LNCAP (cell line): ENCODE results near the gene C11orf68.

Experiments used
- TF ChIP-seq, protein P1 (sequence below): fragments of 450-650 bp; IDR thresholded peaks from 2 replicates; pipeline ENCODE4 v1.5.1; 2017; ENCODE audit warnings: mild to moderate bottlenecking

C11orf68 gene

DNA sequence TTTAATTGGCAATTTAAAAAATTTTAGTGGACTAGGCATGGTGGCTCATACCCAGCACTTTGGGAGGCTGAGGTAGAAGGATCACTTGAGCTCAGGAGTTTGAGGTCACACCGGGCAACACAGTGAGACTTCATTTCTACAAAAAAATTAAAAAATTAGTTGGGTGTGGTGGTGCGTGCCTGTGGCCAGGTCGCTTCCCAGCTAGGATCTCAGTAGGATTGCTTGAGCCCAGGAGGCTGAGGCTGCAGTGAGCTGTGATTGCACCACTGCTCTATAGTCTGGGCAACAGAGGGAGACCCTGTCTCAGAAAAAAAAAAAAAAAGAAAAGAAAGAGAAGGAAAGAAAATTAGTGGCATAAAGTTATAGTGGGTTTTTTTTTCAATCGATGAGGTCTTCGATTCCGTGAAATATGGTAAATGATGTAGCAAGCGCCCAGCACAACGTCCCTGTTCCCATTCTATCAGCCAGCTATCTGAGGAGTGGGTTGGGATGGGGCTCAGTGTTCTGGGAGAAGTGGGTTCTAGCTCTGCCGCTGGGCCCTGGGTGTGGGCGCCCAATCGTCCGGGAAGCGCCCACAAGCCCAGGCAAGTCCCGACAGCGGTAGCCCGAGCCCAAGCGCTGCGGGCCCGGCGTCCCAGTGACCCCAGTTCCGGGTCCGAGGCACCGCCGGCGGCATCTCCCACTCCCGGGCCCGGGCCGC lies 20.1 kb downstream of the C11orf68 start:
- TF ChIP-seq, protein P1, sequence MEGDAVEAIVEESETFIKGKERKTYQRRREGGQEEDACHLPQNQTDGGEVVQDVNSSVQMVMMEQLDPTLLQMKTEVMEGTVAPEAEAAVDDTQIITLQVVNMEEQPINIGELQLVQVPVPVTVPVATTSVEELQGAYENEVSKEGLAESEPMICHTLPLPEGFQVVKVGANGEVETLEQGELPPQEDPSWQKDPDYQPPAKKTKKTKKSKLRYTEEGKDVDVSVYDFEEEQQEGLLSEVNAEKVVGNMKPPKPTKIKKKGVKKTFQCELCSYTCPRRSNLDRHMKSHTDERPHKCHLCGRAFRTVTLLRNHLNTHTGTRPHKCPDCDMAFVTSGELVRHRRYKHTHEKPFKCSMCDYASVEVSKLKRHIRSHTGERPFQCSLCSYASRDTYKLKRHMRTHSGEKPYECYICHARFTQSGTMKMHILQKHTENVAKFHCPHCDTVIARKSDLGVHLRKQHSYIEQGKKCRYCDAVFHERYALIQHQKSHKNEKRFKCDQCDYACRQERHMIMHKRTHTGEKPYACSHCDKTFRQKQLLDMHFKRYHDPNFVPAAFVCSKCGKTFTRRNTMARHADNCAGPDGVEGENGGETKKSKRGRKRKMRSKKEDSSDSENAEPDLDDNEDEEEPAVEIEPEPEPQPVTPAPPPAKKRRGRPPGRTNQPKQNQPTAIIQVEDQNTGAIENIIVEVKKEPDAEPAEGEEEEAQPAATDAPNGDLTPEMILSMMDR: no peak

DNA sequence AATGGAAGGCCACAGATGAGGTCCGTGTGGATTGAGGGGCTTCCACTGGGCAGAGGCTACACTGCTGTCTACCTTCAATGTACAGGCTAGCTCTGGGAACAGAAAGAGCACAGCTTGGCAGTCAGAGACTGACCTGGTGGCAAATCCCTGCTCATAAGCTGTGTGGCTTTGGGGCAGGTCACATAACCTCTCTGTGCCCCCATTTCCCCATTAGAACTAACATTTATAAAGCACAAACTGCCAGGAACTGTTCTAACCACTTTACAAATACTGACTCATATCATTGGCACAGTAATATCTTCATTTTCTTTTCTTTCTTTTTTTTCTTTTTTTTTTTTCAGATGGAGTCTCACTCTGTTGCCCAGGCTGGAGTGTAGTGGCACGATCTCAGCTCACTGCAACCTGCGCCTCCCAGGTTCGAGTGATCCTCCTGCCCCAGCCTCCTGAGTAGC lies 21.8 kb downstream of the C11orf68 start:
- TF ChIP-seq, protein P1: no peak

DNA sequence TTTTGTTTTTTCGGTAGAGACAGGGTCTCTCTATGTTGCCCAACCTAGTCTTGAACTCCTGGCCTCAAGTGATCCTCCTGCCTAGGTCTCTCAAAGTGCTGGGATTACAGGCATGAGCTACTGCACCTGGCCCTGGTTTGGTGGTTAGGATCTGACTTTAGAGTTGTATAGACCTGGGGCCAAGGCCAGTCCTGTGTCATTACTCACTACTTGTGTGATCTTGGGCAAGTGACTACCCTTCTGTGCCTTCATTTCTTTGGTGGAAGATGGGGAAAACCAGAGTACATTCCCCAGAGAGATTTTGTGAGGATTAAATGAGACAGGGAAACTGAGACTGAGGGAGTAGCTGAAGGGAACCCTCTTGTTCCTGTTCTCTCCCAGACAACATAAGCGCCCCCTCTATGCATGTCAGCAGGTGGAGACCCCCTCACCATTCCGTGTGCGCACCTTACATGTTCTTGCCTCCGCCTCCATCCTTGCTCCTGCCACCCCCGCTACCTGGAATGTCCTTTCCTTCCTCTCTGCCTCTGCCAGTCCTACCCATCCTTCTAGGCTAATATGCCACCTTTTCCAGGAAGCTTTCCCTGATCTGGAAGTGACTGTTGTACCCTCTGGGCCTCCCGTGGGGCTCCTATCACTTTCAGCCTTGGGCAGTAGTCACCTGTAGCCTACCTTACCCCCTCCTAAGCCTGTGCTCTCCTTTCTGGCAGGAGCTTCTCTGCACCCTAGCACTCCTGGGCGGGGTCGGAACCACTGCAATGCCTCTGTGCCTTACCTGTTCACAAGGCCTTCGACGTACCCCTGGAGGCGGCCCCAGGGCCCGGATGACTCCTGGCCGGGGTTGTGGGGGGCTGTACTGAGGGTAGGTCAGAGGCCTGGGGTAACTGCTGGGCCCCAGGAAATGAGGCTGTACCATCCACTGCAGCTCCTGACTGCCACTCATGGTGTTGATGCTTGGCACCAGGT lies 22.5 kb downstream of the C11orf68 start:
- TF ChIP-seq, protein P1: no peak

DNA sequence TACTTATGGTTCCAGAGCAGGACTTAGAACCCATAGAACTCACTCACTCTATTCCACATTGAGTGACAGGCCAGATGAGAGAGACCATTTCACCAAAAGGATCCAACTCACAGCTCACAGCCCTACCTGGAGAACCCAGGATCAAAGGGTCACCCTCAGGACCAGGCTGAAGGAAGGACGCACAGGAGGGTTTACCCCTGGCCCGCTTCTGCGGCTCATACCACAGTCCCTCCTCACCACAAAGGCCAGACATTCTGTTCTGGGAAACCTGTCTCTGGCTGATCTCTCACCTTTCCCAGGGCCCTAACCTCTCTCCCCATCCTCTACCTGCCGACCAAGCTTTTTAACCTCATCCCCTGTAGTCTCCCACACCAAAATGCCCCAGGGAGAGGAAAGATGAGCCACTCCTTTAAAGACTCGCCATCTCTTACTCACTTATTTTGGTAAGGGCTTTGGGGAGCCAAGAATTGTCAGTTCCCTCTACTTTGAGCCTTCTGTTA lies 23.3 kb downstream of the C11orf68 start:
- TF ChIP-seq, protein P1: no peak

DNA sequence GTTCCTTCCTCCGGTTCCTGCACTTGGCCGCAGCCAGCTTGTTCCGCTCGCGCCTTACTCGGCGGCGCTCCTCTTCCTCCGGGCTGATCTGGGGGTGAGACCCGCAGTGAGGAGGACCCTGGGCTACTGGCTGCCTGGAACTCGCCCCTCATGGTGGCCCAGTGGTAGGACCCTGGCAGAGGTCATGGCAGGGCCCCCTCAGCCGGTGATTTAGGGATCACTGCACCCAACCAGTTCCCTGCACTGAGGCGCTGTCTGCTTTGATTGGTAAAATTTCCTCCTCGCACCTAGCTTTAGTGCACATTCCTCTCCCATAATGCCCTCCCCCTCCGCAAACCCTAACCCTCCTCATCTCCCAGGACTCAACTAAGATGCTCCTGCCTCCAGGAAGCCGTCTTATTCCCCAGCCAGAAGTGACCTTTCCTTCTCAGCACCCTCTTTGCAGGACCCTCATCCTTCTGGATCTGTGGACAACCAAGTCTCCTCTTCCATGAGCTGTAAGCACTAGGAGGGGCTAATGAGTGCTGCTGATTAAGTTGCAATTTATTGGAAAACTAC lies 24.7 kb downstream of the C11orf68 start:
- TF ChIP-seq, protein P1: no peak

DNA sequence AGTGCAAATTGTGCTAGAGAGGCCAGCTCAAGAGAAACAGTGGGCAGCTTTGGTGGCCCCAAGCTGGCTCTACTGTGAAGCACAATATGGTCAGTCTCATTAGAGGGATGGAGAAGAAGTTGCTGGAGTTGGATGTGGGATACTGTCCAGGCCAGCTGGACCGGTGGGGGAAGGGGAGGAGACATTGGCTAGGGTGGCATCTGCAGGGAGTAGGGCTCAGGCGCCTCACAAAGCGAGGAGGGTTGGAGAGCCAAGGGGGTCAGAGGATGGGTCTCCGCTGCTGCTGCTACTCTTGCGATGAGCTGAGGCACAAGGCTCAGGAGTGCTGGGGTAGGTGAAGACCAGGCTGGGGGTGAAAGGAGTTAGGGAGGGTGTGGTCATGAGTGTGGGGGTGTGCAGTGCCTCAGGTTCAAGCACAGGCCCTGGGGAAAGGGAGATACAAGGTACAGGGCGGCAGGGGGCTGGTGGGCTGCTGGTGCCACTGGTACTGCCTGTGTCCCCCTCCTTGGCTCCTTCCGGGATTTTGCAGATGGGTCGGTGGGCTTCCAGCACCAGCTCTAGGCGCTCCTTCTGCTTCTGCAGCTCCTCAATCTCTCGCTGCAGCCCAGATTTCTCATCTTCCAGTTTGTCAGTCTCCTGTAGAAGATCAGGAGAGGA lies 26.1 kb downstream of the C11orf68 start:
- TF ChIP-seq, protein P1: no peak
